Fibroblast of peridontal ligament (primary cell): ENCODE measurements around the gene ASTN2.

Source experiments
- DNase-seq: peaks from one replicate; pipeline ENCODE4 v3.0.0-alpha.2; 2010; ENCODE audit errors: extremely low read depth

ASTN2 gene

GRCh38 chr9:116958881-116959280 is 456.0 kb downstream of the ASTN2 start:
- DNase-seq: no peak

GRCh38 chr9:116954731-116955130 is 460.1 kb downstream of the ASTN2 start:
- no peak for DNase-seq

GRCh38 chr9:116953271-116953670 is 461.6 kb downstream of the ASTN2 start:
- DNase-seq: no peak

- no peak for DNase-seq
Observed at GRCh38 chr9:116952436-116952810, 462.4 kb downstream of the ASTN2 start.

GRCh38 chr9:116951588-116952435 is 463.0 kb downstream of the ASTN2 start:
- DNase-seq: peak; percentile 90

GRCh38 chr9:116945817-116946216 is 469.0 kb downstream of the ASTN2 start:
- no peak for DNase-seq

GRCh38 chr9:116944714-116945534 is 469.9 kb downstream of the ASTN2 start:
- no peak for DNase-seq

GRCh38 chr9:116943970-116944369 is 470.9 kb downstream of the ASTN2 start:
- no peak for DNase-seq

GRCh38 chr9:116942593-116943061 is 472.2 kb downstream of the ASTN2 start:
- no peak for DNase-seq

- no peak for DNase-seq
Observed at GRCh38 chr9:116941266-116941665, 473.6 kb downstream of the ASTN2 start.

GRCh38 chr9:116940614-116941215 is 474.1 kb downstream of the ASTN2 start:
- DNase-seq: no peak

GRCh38 chr9:116939614-116940013 is 475.2 kb downstream of the ASTN2 start:
- DNase-seq: peak; percentile 5

GRCh38 chr9:116939161-116939560 is 475.7 kb downstream of the ASTN2 start:
- no peak for DNase-seq

GRCh38 chr9:116937361-116937760 is 477.5 kb downstream of the ASTN2 start:
- DNase-seq: no peak

GRCh38 chr9:116935149-116935897 is 479.5 kb downstream of the ASTN2 start:
- DNase-seq: no peak

- DNase-seq: no peak
Observed at GRCh38 chr9:116934131-116934530, 480.7 kb downstream of the ASTN2 start.

- DNase-seq: no peak
Observed at GRCh38 chr9:116933251-116933650, 481.6 kb downstream of the ASTN2 start.

GRCh38 chr9:116929621-116930020 is 485.2 kb downstream of the ASTN2 start:
- DNase-seq: no peak

- DNase-seq: no peak
Observed at GRCh38 chr9:116928884-116929283, 486.0 kb downstream of the ASTN2 start.

- no peak for DNase-seq
Observed at GRCh38 chr9:116928289-116928688, 486.6 kb downstream of the ASTN2 start.

- DNase-seq: no peak
Observed at GRCh38 chr9:116927726-116928125, 487.1 kb downstream of the ASTN2 start.

- DNase-seq: no peak
Observed at GRCh38 chr9:116925121-116925520, 489.7 kb downstream of the ASTN2 start.
